Hepatocyte (in vitro differentiated cells): Measurements from ENCODE around the gene PNMA3. TPM values are rescaled to one million over a fixed set of nuclear protein-coding genes. Genes with fewer than 3 reads are reported as not detected.
"Not testable (repeated sequence)": the region's sequence is repeated elsewhere in the genome, so short reads cannot be mapped to it uniquely, and the experiment has no call there.

Source experiments
- DNase-seq: peaks from one replicate; pipeline ENCODE4 v3.0.0-alpha.2; 2016; ENCODE audit warnings: low spot score
- H2AFZ ChIP-seq: fragments of 200-600 bp; sonication (generic); 2 replicates; pipeline ENCODE4 v1.6.0; 2016; ENCODE audit warnings: antibody characterized with exemption, mild to moderate bottlenecking
- H3K27ac ChIP-seq: fragments of 200-600 bp; sonication (generic); 2 replicates; pipeline ENCODE4 v1.5.1; 2016; ENCODE audit warnings: mild to moderate bottlenecking
- H3K27me3 ChIP-seq: fragments of 200-600 bp; sonication (generic); 2 replicates; pipeline ENCODE4 v1.6.1; 2016
- H3K36me3 ChIP-seq: fragments of 200-600 bp; sonication (generic); replicated peaks from 2 replicates; pipeline ENCODE4 v1.5.1; 2016; ENCODE audit warnings: low read depth; ENCODE audit not compliant: insufficient read depth
- H3K4me1 ChIP-seq: fragments of 200-600 bp; sonication (generic); 2 replicates; pipeline ENCODE4 v1.5.1; 2016; ENCODE audit warnings: mild to moderate bottlenecking, moderate library complexity; ENCODE audit not compliant: insufficient read depth
- H3K4me2 ChIP-seq: fragments of 200-600 bp; sonication (generic); 2 replicates; pipeline ENCODE4 v1.6.0; 2016
- H3K4me3 ChIP-seq: fragments of 200-600 bp; sonication (generic); 2 replicates; pipeline ENCODE4 v1.5.1; 2016; ENCODE audit warnings: mild to moderate bottlenecking
- H3K79me2 ChIP-seq: fragments of 200-600 bp; sonication (generic); 2 replicates; pipeline ENCODE4 v1.6.0; 2017; ENCODE audit warnings: mild to moderate bottlenecking
- H3K9me2 ChIP-seq: fragments of 200-600 bp; sonication (generic); replicated peaks from 2 replicates; pipeline ENCODE4 v1.6.0; 2017; ENCODE audit warnings: mild to moderate bottlenecking; ENCODE audit not compliant: insufficient read depth
- H3K9me3 ChIP-seq: fragments of 200-600 bp; sonication (generic); 2 replicates; pipeline ENCODE4 v1.5.1; 2016; ENCODE audit warnings: low read depth, mild to moderate bottlenecking
- H4K20me1 ChIP-seq: fragments of 200-600 bp; sonication (generic); 2 replicates; pipeline ENCODE4 v1.6.0; 2016; ENCODE audit warnings: mild to moderate bottlenecking; ENCODE audit not compliant: insufficient read depth, poor library complexity, severe bottlenecking
- EZH2 ChIP-seq: fragments of 200-600 bp; sonication (generic); IDR thresholded peaks from 2 replicates; pipeline ENCODE4 v1.6.1; 2016; ENCODE audit warnings: antibody characterized with exemption, mild to moderate bottlenecking, borderline replicate concordance
- EZH2phosphoT487 ChIP-seq: fragments of 200-600 bp; sonication (generic); IDR thresholded peaks from one replicate; pipeline ENCODE4 v1.6.1; 2018; ENCODE audit warnings: antibody characterized with exemption, mild to moderate bottlenecking, low read depth, moderate library complexity; ENCODE audit not compliant: unreplicated experiment, severe bottlenecking
- WGBS: methylation state at CpG from one replicate; pipeline ENCODE4 v1.1.6; 2016; ENCODE audit warnings: low lambda C conversion rate; ENCODE audit errors: missing lambda C conversion rate; 5-methylcytosine and 5-hydroxymethylcytosine counted together
- polyA plus RNA-seq: library from polyadenylated mRNA; unstranded; fragments of >200 nt; fragmentation: Nextera tagmentation; extraction: Ambion mirVana; gene quantifications from 2 replicates; pipeline ENCODE4 v1.2.1, GENCODE V29; 2016
- total RNA-seq: library from RNA; depleted of rRNA; stranded (reverse); fragments of >200 nt; gene quantifications from 2 replicates; pipeline ENCODE4 v1.2.3, GENCODE V29; 2014
- TF ChIP-seq, protein P1 (sequence below): fragments of 200-600 bp; sonication (generic); IDR thresholded peaks from 2 replicates; pipeline ENCODE4 v1.5.1; 2016; ENCODE audit warnings: antibody characterized with exemption, mild to moderate bottlenecking; ENCODE audit not compliant: poor library complexity

PNMA3 gene
- total and polyA plus RNA-seq, 2 experiments from 2014 or later = 19.1 to 20.0 TPM

DNA sequence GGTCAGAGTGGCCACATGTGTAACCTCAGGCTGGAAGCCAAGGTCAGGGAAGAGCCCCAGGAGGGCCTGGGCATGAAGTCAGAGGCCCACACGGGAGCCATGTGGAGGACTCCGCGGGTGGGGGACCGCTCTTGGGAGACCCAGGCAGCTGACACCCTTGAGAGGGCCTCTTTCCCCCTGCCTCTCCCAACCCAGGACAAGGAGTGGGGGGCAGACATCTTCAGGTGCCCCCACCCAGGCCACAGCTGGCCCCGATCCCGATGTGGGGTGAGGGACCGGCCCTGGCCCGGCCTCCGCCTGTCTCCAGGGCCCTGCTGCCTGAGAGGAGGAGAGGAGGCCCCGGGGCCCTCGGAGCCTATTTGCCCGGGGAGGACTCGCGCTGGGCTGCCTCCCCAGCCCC, 19.1 kb downstream of the PNMA3 start:
- no peaks in the 10 kb centered on the region for H3K27me3 ChIP-seq
- H3K4me1 ChIP-seq = no peaks in the 10 kb centered on the region
- TF ChIP-seq EZH2phosphoT487 = no peak
- TF ChIP-seq, protein P1, sequence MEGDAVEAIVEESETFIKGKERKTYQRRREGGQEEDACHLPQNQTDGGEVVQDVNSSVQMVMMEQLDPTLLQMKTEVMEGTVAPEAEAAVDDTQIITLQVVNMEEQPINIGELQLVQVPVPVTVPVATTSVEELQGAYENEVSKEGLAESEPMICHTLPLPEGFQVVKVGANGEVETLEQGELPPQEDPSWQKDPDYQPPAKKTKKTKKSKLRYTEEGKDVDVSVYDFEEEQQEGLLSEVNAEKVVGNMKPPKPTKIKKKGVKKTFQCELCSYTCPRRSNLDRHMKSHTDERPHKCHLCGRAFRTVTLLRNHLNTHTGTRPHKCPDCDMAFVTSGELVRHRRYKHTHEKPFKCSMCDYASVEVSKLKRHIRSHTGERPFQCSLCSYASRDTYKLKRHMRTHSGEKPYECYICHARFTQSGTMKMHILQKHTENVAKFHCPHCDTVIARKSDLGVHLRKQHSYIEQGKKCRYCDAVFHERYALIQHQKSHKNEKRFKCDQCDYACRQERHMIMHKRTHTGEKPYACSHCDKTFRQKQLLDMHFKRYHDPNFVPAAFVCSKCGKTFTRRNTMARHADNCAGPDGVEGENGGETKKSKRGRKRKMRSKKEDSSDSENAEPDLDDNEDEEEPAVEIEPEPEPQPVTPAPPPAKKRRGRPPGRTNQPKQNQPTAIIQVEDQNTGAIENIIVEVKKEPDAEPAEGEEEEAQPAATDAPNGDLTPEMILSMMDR = no peak
- TF ChIP-seq EZH2 = no peak
- H3K9me2 ChIP-seq = no peaks in the 10 kb centered on the region
- H2AFZ ChIP-seq = no peak overlapping the region
- H3K9me3 ChIP-seq = no peaks in the 10 kb centered on the region
- H3K27ac ChIP-seq = no peak overlapping the region
- no peaks in the 10 kb centered on the region for H3K79me2 ChIP-seq
- H3K36me3 ChIP-seq = no peaks in the 10 kb centered on the region
- WGBS = 90% methylated on average over 9 of the region's 14 CpGs
- H3K4me3 ChIP-seq = no peak overlapping the region
- H4K20me1 ChIP-seq = no peaks in the 10 kb centered on the region
- no peak for DNase-seq
- H3K4me2 ChIP-seq = no peak overlapping the region

DNA sequence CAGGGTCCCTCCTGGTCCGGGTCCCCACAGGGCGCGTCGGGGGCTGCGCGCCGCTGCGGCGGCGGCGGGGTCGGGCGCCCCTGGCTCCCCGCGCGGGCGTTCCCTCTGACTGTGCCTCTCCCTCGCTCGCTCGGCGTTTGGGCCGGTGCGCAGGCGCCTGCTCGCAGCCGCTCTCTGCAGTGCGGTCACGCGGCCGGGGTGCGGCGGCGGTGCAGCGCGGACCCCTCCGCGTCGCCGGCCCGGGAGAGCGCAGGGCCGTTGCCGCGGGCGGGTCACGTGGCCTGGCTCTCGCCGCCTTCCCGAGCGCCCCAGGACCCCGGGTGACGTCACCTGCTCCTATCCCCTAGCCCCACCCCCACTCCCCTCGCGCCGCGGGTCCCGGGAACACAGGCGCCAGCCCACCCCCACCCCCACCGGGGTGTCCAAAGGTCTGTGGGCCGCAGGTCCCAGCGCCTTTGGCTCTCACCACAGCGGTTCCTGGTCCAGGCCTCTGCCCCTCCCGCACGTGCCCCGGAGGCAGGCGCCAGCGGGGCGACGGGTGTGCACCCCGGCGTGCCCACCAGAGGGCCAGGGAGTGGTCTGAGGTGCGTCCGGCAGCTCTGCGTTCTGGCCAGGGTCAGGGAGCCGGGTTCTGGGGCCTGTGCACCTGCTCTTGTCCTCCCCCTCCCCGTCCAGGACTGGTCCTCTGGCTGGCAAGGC, 21.3 kb downstream of the PNMA3 start:
- H4K20me1 ChIP-seq, H3K27me3 ChIP-seq, H2AFZ ChIP-seq, H3K9me3 ChIP-seq, H3K79me2 ChIP-seq, H3K4me3 ChIP-seq, DNase-seq, H3K27ac ChIP-seq, H3K9me2 ChIP-seq, H3K4me1 ChIP-seq, H3K4me2 ChIP-seq, H3K36me3 ChIP-seq: not testable (repeated sequence)
- no CpG with 5 or more reads among the region's 76 CpGs for WGBS

DNA sequence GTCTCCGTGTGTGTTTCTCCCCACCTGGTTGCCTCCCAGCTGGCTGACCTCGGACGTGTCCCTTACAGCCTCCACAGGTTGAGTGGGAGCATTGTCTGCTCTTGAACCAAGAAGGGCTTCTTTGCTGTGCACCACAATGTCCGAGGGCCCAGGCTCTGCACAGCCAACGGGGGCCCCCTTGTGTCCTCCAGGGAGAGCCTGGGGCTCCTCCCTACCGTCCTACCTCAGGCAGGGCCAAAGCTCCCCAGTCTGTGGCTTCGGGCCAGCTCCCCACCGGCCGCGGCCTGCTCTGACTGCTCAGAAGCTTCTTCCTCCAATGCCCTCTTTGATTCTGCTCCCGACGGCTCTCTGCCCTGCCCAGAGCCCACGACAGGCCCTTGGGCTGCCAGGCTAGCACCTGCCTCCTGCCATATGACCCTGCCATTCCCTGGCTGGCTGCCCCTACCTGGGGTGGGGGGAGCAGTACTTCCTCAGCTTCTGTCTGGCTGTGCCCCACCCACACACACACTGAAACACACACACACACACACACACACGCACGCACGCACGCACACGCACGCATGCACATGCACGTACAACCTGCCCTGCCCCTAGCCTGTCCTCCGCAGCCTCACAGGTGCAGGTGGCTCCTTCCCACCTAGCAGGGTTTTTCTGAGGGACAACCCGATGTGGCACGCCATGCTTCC, 27.1 kb downstream of the PNMA3 start:
- H3K4me2 ChIP-seq, H3K4me1 ChIP-seq, H3K9me3 ChIP-seq, H3K9me2 ChIP-seq, H3K27ac ChIP-seq, H3K4me3 ChIP-seq, DNase-seq, H2AFZ ChIP-seq, H4K20me1 ChIP-seq, H3K36me3 ChIP-seq, H3K79me2 ChIP-seq, H3K27me3 ChIP-seq: not testable (repeated sequence)
- WGBS = 100% methylated on average over 2 of the region's 23 CpGs

DNA sequence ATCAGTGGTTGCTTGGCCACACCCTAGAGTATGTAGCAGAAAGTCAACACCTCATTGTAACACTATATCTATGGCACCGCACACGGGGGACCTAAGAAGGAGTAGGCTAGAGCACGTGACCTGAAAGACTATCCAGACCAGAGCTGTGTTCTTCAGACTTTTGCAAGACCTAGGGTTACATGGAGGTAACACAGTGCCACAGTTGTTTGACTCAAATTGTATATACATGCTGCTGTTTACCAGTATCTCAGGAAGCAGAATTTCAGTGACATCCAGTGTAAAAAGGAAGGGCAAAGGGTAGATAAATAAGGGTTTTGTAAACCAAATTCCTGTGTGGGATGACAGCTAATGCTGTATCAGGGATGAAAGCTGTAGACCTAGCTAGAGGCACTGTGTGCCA, 46.1 kb downstream of the PNMA3 start:
- WGBS = 56% methylated on average over 3 of the region's 3 CpGs
- H3K4me2 ChIP-seq = no peak overlapping the region

DNA sequence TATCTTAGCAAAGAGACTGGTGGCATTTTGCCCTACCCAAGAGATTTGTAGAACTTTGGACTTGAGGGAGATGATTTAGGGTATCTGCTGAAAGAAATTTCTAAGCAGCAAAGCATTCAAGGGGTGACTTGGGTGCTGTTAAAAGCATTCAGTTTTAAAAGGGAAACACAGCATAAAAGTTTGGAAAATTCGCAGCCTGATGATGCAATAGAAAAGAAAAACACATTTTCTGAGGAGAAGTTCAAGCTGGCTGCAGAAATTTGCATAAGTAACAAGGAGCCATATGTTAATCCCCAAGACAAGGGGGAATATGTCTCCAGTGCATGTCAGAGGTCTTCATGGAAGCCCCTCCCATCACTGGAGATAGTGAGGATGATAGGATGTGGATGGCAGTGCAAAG, 48.7 kb downstream of the PNMA3 start:
- DNase-seq, H3K27me3 ChIP-seq, H3K36me3 ChIP-seq, H3K27ac ChIP-seq, H3K9me3 ChIP-seq, H4K20me1 ChIP-seq, H3K4me2 ChIP-seq, H3K4me3 ChIP-seq, H3K4me1 ChIP-seq, H3K79me2 ChIP-seq, H3K9me2 ChIP-seq, H2AFZ ChIP-seq: not testable (repeated sequence)
- WGBS = 56% methylated on average over 1 of the region's 1 CpG

More for the DNA sequence above, 46.1 kb downstream of the PNMA3 start:
- no peaks in the 10 kb centered on the region for H3K27me3 ChIP-seq
- DNase-seq = no peak
- no peaks in the 10 kb centered on the region for H3K36me3 ChIP-seq
- TF ChIP-seq EZH2phosphoT487 (no peak), EZH2 (no peak)
- TF ChIP-seq, protein P1 = no peak
- H2AFZ ChIP-seq = no peak overlapping the region
- H3K9me3 ChIP-seq = no peaks in the 10 kb centered on the region
- no peaks in the 10 kb centered on the region for H4K20me1 ChIP-seq
- no peaks in the 10 kb centered on the region for H3K9me2 ChIP-seq
- H3K79me2 ChIP-seq = no peaks in the 10 kb centered on the region
- no peaks in the 10 kb centered on the region for H3K4me1 ChIP-seq
- no peak overlapping the region for H3K4me3 ChIP-seq
- no peak overlapping the region for H3K27ac ChIP-seq

DNA sequence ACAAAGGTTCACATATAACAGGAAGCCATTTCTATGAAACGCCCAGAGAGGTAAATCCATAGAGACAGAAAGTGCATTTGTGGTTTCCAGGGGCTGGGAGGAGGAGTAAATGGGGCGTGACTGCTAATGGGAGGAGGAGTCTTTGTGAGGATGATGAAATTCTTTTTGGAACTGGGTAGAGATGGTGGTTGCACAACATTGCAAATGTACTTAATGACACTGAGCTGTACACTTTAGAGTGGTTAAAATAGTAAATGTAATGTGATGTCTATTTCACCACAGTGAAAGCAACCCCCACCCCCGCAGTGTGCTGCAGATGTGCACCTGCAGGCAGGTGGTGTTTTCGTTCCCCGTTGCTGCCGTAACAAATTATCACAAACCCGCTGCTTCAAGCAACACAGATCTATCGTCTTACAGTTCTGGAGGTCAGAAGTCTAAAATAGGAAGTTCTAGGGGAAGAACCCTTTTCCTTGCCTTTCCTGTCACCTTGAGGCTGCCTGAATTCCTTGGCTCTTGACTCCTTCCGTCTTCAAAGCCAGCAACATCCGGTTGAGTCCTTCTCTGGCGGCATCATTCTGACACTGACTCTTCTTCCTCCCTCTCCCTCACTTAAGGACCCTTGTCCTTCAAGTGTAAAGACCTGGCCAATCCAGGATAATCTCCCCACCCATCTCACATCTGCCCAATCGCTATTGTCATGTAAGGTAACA, 50.0 kb downstream of the PNMA3 start:
- DNase-seq, H3K27ac ChIP-seq, H3K36me3 ChIP-seq, H3K4me2 ChIP-seq, H3K9me3 ChIP-seq, H3K4me1 ChIP-seq, H2AFZ ChIP-seq, H3K9me2 ChIP-seq, H3K27me3 ChIP-seq, H3K4me3 ChIP-seq, H3K79me2 ChIP-seq, H4K20me1 ChIP-seq: not testable (repeated sequence)
- 80% methylated on average over 4 of the region's 12 CpGs for WGBS
